Endothelial cell of umbilical vein (primary cell): ENCODE results near the gene NAA10. TPM values are rescaled to one million over a fixed set of nuclear protein-coding genes. Genes with fewer than 3 reads are reported as not detected.

Experiments used
- BruUV-seq: library from RNA; stranded (reverse); fragments of 400-500 nt; replicated peaks from 2 replicates; lab custom pipeline; 2021; lab: Mats Ljungman, UMichigan
- CTCF ChIA-PET: fragments of 300-600, 350-600 bp; sonication (Branson Sonifier 250); formaldehyde crosslinking; loops from one replicate; lab custom pipeline; 2021; ENCODE audit warnings: antibody characterized with exemption, inconsistent platforms; lab: Charles Lee
- POLR2A ChIA-PET: fragments of 300-600, 350-600 bp; sonication (Branson Sonifier 250); formaldehyde crosslinking; loops from one replicate; lab custom pipeline; 2021; ENCODE audit warnings: antibody characterized with exemption, inconsistent platforms; lab: Charles Lee
- DNase-seq: peaks from one replicate; pipeline ENCODE4 v3.0.0-alpha.2; 2011; ENCODE audit warnings: low read depth, low spot score
- FAIRE-seq: peaks from 2 replicates; lab custom pipeline; 2011; peaks lifted over from hg19 to GRCh38; lab: Jason Lieb, UNC
- H2AFZ ChIP-seq: 2 replicates; pipeline ENCODE4 v1.6.0; 2012; ENCODE audit warnings: low read depth, low read length, control low read depth, inconsistent platforms
- H3K27ac ChIP-seq: 2 replicates; pipeline ENCODE4 v1.5.1; 2011; ENCODE audit warnings: low read depth, mild to moderate bottlenecking, control low read depth, low read length, moderate library complexity; ENCODE audit not compliant: insufficient read depth
- H3K27me3 ChIP-seq, 2 experiments: 2 replicates each; pipeline versions ENCODE4 v1.6.0 to v1.6.1; 2011; ENCODE audit warnings: low read length in 2 of 2, mixed read lengths in 1 of 2; ENCODE audit not compliant: control insufficient read depth in 2 of 2, insufficient read depth in 2 of 2
- H3K36me3 ChIP-seq, 2 experiments: 2 replicates in 1 of 2; 3 replicates in 1 of 2; pipeline ENCODE4 v1.5.1; 2011; ENCODE audit warnings: low read length in 2 of 2, mild to moderate bottlenecking in 1 of 2, moderate library complexity in 1 of 2; ENCODE audit not compliant: control insufficient read depth in 2 of 2, insufficient read depth in 2 of 2; ENCODE audit errors: extremely low read depth in 1 of 2
- H3K4me1 ChIP-seq: 3 replicates; pipeline ENCODE4 v1.5.1; 2011; ENCODE audit warnings: mild to moderate bottlenecking, low read length; ENCODE audit not compliant: control insufficient read depth, insufficient read depth; ENCODE audit errors: extremely low read depth
- H3K4me2 ChIP-seq: 2 replicates; pipeline ENCODE4 v1.6.1; 2011; ENCODE audit warnings: low read length, control low read depth, mixed read lengths; ENCODE audit not compliant: insufficient read depth
- H3K4me3 ChIP-seq, 3 experiments: fragments of 200-600 bp in 1 of 3; sonication (generic), shearing (Covaris generic) in 1 of 3; replicated peaks in 1 of 3; 2 replicates each; pipeline ENCODE4 v1.5.1; 2011 to 2016; ENCODE audit warnings: control low read depth in 3 of 3, low read length in 3 of 3, mild to moderate bottlenecking in 2 of 3, inconsistent platforms in 1 of 3, low read depth in 1 of 3, moderate library complexity in 1 of 3; ENCODE audit not compliant: insufficient read depth in 1 of 3
- H3K79me2 ChIP-seq: 2 replicates; pipeline ENCODE4 v1.6.0; 2012; ENCODE audit warnings: low read length, inconsistent platforms; ENCODE audit not compliant: control insufficient read depth, insufficient read depth
- H3K9ac ChIP-seq: replicated peaks from 2 replicates; pipeline ENCODE3; 2011; ENCODE audit warnings: low read length, control low read depth; ENCODE audit not compliant: insufficient read depth; ENCODE audit errors: extremely low read depth
- H3K9me1 ChIP-seq: replicated peaks from 3 replicates; pipeline ENCODE4 v1.6.0; 2011; ENCODE audit warnings: mild to moderate bottlenecking, low read length; ENCODE audit not compliant: control insufficient read depth, insufficient read depth; ENCODE audit errors: extremely low read depth
- H3K9me3 ChIP-seq: replicated peaks from 2 replicates; pipeline ENCODE4 v1.5.1; 2012; ENCODE audit warnings: low read length, inconsistent platforms; ENCODE audit not compliant: control insufficient read depth, insufficient read depth
- H4K20me1 ChIP-seq: replicated peaks from 2 replicates; pipeline ENCODE3; 2011; ENCODE audit warnings: mild to moderate bottlenecking, low read length; ENCODE audit not compliant: control insufficient read depth, insufficient read depth; ENCODE audit errors: extremely low read depth
- CTCF ChIP-seq, 2 donors: IDR thresholded peaks; 1 replicate in 1 of 2; 2 replicates in 1 of 2; pipeline ENCODE4 v1.5.1; 2011; ENCODE audit warnings: low read length in 2 of 2, mild to moderate bottlenecking in 2 of 2, moderate library complexity in 2 of 2, control low read depth in 1 of 2, inconsistent platforms in 1 of 2, low read depth in 1 of 2; ENCODE audit not compliant: insufficient read depth in 1 of 2; ENCODE audit errors: extremely low read depth in 1 of 2
- EZH2 ChIP-seq: IDR thresholded peaks from 2 replicates; pipeline ENCODE4 v1.6.1; 2012; ENCODE audit warnings: borderline replicate concordance, low read depth, mild to moderate bottlenecking, moderate library complexity, low read length, inconsistent platforms; ENCODE audit not compliant: severe bottlenecking
- FOS ChIP-seq: IDR thresholded peaks from 2 replicates; pipeline ENCODE4 v1.6.1; 2011; ENCODE audit warnings: mild to moderate bottlenecking, low read length, moderate library complexity, borderline replicate concordance; ENCODE audit not compliant: insufficient read depth
- GATA2 ChIP-seq: IDR thresholded peaks from 2 replicates; pipeline ENCODE4 v1.7.0; 2011; ENCODE audit warnings: low read depth, mild to moderate bottlenecking, moderate library complexity, mixed read lengths, low read length; ENCODE audit not compliant: insufficient read length, insufficient read depth
- JUN ChIP-seq: IDR thresholded peaks from 2 replicates; pipeline ENCODE4 v1.6.1; 2011; ENCODE audit warnings: borderline replicate concordance, low read depth; ENCODE audit not compliant: insufficient read length, insufficient read depth
- MYC ChIP-seq: IDR thresholded peaks from one replicate; pipeline ENCODE4 v1.6.1; 2011; ENCODE audit warnings: mild to moderate bottlenecking, low read depth, low read length
- POLR2A ChIP-seq: IDR thresholded peaks from 2 replicates; pipeline ENCODE4 v1.6.1; 2012; ENCODE audit warnings: low read depth, mild to moderate bottlenecking, control low read depth, low read length
- POLR2AphosphoS5 ChIP-seq: IDR thresholded peaks from 2 replicates; pipeline ENCODE4 v1.6.1; 2012; ENCODE audit warnings: low read depth, mild to moderate bottlenecking, control low read depth, low read length, moderate library complexity; ENCODE audit not compliant: insufficient read depth
- dilution Hi-C: fragments of 300-500 bp; cut with MboI; formaldehyde crosslinking; loops from one replicate; pipeline ENCODE4 v1.15.0; 2019; ENCODE audit warnings: low sequenced_read_pairs; ENCODE audit not compliant: extremely low pct_ligation_motif_present
- intact Hi-C: fragments of 100-400 bp; cut with micrococcal nuclease; formaldehyde crosslinking; loops from one replicate; pipeline ENCODE4 v1.10.0; 2022
- polyA plus RNA-seq, 4 experiments: library from polyadenylated mRNA; depleted of rRNA in 3 of 4; stranded (reverse) in 3 of 4; unstranded in 1 of 4; fragments of >200 nt; gene quantifications; 2 replicates each; pipeline versions ENCODE4 v1.2.1 to v1.2.3, GENCODE V29; 2011 to 2012; ENCODE audit warnings: missing spikeins in 1 of 4
- total RNA-seq: library from RNA; stranded (reverse); gene quantifications from 2 replicates; pipeline ENCODE4 v1.2.3, GENCODE V29; 2021
- TF ChIP-seq, protein P1 (sequence below): IDR thresholded peaks from 2 replicates; pipeline ENCODE4 v1.6.1; 2011; ENCODE audit not compliant: insufficient read depth, insufficient read length

NAA10 gene
- total and polyA plus RNA-seq, 2 donors (not counting 3 experiments of a cell fraction or from before 2014, with no cell fraction given) = 141 to 144 TPM

- H3K9me1 ChIP-seq = no peaks in the 10 kb centered on the region
- intact Hi-C loops = no loop called here
- POLR2A ChIA-PET = no interaction called here
- H2AFZ ChIP-seq = no peak overlapping the region
- H3K4me1 ChIP-seq = peaks cover 24% of the 10 kb centered on the region
- CTCF ChIA-PET = no interaction called here
- no peak for TF ChIP-seq GATA2
- TF ChIP-seq MYC = no peak
- TF ChIP-seq, protein P1, sequence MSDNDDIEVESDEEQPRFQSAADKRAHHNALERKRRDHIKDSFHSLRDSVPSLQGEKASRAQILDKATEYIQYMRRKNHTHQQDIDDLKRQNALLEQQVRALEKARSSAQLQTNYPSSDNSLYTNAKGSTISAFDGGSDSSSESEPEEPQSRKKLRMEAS = no peak
- TF ChIP-seq EZH2 = no peak
- TF ChIP-seq POLR2A = no peak
- no TSS peak for BruUV-seq
- H3K27ac ChIP-seq = no peak overlapping the region
- no peak overlapping the region for H3K9ac ChIP-seq
- H3K4me3 ChIP-seq = no peak overlapping the region
- no peaks in the 10 kb centered on the region for H4K20me1 ChIP-seq
- H3K4me2 ChIP-seq = no peak overlapping the region
- H3K79me2 ChIP-seq = peaks cover 63% of the 10 kb centered on the region
- DNase-seq = no peak
- no peak for FAIRE-seq
- no peaks in the 10 kb centered on the region for H3K27me3 ChIP-seq
- H3K36me3 ChIP-seq = peaks cover 7 to 28% of the 10 kb centered on the region in 2 experiments
- dilution Hi-C loops = no loop called here
- H3K9me3 ChIP-seq = no peaks in the 10 kb centered on the region
Measured at GRCh38 chrX:153964105-153964504, 29.3 kb upstream of the NAA10 start.

- CTCF ChIA-PET = no interaction called here
- dilution Hi-C loops = no loop called here
- H3K9ac ChIP-seq = no peak overlapping the region
Measured at GRCh38 chrX:153963546-153963945, 28.7 kb upstream of the NAA10 start.

More at GRCh38 chrX:153963546-153963945, 28.7 kb upstream of the NAA10 start:
- TF ChIP-seq FOS = no peak
- TF ChIP-seq CTCF (IDR thresholded peaks at IDR 0.05; ENCODE audit: extremely low read depth in 1 of 2, insufficient read depth in 1 of 2, low read depth in 1 of 2, low read length in 2 of 2) = no peak
- no peak for TF ChIP-seq GATA2
- TF ChIP-seq POLR2AphosphoS5 = no peak
- TF ChIP-seq, protein P1 = no peak
- TF ChIP-seq MYC = no peak
- no peak for TF ChIP-seq JUN
- TF ChIP-seq EZH2 = no peak
- TF ChIP-seq POLR2A = no peak
- FAIRE-seq (no peak), DNase-seq (no peak)
- no peaks in the 10 kb centered on the region for H4K20me1 ChIP-seq
- H3K4me1 ChIP-seq = peaks cover 18% of the 10 kb centered on the region
- H3K79me2 ChIP-seq = peaks cover 57% of the 10 kb centered on the region
- no TSS peak for BruUV-seq
- no peaks in the 10 kb centered on the region for H3K27me3 ChIP-seq
- H2AFZ ChIP-seq = no peak overlapping the region
- no peaks in the 10 kb centered on the region for H3K9me3 ChIP-seq
- no peak overlapping the region for H3K4me2 ChIP-seq
- POLR2A ChIA-PET = no interaction called here
- no peaks in the 10 kb centered on the region for H3K9me1 ChIP-seq
- intact Hi-C loops = no loop called here
- no peak overlapping the region for H3K4me3 ChIP-seq
- H3K27ac ChIP-seq = no peak overlapping the region
- H3K36me3 ChIP-seq = peaks cover 7 to 34% of the 10 kb centered on the region in 2 experiments
